IPS DF 4.7 (cell line): ENCODE data around the gene PTPRN2.

ENCODE experiments used
- DNase-seq: peaks from one replicate; pipeline ENCODE4 v3.0.0-alpha.2; 2013; ENCODE audit warnings: low spot score; ENCODE audit errors: extremely low read depth

The PTPRN2 gene

DNA sequence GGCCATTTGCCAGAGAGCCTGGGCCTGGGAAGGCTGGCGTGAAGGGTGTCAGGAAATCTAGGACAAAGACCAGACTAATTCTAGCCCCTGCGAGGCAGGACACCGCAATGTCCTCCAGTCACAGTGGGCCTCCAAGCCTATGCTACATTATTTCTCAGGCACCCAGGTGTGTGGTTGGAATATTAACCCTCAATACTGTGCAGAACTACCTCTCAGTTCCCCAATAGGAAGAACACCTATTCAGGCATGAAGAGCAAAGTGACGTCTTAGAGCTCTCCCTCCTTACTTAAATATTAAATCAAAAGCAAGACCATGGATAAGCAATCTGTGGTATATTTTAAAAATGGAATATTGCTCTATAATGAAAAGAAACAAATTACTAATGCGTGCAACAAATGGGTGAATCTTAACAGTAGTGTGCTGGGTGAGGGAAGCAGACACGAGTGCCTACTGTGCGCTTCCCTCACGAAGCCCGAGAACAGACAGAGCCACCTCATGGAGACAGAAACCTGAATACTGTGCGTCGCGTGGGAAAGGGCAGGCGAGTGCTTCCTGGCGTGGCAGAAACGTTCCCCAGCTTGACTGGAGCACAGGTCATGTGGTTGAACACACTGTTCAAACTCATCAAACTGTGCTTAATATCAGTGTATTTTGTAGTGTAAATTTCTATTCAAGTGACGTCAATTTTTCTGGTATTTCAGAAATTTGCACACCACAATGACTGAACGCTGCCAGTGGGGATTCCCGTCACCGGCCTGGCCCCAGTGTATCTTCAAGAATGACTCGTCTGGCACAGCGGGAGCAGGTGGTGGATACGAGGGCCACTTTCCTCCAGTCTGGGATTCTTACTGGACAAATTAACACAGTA, 15.5 kb upstream of the PTPRN2 start:
- DNase-seq: no peak

DNA sequence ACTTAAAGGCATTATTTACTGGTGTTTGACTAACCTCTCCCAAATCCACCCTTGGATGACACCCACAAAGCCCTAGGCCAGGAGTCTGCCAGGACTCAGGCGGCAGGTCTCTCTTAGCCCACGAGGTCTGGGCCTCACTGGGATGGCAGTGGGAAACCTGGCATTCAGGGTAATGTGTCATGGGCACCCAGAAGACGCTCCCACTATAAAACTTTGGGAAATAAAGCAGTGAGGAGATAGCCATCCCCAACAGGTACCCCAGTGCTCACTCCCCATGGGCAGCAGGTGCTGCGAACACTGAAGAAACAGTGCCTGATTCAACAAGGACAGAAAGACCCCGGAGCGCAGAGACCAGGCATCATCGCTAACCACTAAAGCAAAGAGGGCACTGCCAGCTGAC, 14.4 kb upstream of the PTPRN2 start:
- no peak for DNase-seq

DNA sequence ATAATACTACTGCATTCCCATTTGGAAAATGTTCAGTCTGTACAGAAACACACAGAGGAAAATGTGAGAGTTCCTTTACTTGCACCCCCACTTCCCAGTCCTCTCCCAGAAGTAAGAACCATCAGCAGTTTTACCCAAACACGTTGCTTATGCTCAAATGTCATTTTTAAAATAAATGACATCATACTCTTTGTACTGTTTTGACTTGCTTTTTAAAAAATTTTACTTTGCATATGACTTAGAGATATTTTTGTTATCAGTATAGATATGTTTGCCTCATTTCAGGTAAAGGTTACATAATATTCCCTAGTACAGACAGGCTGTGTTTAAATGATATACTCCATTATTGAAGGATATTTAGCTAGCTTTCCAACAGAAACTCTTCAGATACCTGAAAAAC, 13.5 kb upstream of the PTPRN2 start:
- no peak for DNase-seq

DNA sequence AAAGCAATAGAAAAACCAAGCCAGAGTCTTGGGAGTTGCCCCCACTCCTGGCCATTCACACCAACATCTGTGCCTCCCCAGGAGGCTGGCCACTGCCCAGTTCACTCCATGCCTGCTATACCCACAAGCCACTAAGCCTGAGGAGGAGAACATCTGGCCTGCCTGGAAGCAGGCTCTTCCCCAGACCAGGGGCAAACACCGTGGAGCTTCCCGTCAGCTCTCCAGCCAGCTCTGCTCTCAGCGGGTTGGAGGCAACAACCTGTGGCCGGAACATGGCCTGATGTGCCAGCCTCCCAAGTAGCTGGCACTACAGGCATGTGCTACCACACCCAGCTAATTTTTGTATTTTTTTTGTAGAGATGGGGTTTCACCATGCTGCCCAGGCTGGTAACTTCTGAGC, 9.1 kb upstream of the PTPRN2 start:
- DNase-seq: no peak

DNA sequence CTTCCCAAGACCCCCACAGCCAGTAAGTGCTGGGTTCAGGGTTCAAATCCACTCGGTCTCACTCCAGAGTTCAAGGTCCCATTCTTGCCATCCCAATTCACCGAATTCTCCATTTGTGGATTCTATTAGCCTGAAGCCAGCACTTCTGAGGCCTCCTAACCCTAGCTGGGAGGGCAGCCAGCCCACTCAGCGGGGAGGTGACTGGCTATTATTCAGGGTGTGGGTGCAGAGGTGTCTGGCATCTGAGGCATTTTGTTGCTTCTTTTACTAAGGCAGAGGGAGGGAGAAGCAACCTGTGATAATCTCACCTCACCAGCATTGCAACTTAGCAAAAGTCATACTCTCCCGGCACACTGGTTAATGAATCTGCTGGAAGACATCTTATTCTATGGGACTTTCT, 8.7 kb upstream of the PTPRN2 start:
- no peak for DNase-seq

DNA sequence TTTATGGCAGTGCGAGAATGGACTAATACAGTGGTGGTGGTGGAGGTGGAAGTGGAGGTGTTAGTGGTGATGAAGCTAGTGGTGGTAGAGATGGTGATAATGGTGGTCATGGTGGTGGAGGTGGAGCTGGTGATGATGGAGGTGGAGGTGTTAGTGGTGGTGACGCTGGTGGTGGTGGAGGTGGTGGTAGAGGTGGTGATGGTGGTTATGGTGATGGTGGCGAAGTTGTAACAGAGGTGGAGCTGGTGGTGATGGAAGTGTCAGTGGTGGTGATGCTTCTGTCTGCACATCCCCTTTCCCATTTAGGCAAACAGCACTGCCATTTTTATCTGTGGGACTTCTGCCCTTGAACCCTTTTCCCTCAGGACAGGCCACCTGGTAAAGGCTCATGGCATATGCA, 7.4 kb upstream of the PTPRN2 start:
- DNase-seq: no peak

DNA sequence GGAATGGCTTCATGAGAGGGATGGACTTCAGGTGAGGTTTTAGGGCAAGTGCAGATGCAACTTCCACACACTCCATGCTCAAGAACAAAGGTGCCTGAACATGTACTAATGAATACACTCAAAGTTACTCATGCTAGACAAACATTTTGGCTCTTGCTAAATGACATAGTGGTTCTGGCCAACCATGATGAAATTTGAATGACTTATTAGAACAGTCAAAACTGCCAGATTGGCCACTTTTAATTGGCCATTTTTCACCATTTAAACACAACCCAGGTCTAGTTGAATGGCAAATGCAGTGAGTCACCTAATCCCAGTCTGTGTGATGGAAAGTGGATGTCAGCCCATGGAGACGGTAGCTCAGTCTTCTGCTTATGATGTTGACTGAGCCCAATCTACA, 4.9 kb upstream of the PTPRN2 start:
- no peak for DNase-seq

DNA sequence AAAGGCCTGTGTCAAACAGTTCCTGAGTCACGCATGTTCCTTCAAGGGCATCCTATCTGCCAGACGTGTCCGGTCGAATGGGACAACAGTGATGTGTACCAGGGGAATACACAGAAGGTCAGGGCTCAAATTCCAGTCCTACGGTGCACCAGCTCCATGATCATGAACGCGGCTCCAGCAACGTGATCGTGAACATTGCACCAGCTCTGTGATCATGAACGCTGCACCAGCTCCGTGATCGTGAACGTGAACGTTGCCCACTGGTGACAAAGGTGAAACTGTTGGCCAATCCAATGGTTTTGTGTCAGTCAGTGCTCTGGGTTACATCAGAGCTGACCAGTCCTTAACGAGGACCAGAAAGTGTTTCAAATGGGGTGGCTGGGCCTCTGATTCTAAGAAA, 4.3 kb upstream of the PTPRN2 start:
- no peak for DNase-seq

DNA sequence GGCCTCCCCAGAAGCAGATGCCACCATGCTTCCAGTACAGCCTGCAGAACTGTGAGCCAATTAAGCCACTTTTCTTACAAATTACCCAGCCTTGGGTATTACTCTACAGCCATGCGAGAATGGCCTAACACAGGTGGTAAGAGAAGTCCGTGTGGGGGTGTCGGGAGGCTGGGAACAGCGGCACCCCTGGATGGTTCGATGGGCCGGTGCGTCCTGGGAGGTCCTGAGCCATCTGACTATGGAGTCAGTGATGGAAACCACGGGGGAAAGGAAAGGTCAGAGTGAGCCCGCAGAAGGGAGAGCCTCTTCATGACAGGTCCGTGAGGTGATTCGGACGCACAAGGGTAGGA, 2.5 kb upstream of the PTPRN2 start:
- no peak for DNase-seq

DNA sequence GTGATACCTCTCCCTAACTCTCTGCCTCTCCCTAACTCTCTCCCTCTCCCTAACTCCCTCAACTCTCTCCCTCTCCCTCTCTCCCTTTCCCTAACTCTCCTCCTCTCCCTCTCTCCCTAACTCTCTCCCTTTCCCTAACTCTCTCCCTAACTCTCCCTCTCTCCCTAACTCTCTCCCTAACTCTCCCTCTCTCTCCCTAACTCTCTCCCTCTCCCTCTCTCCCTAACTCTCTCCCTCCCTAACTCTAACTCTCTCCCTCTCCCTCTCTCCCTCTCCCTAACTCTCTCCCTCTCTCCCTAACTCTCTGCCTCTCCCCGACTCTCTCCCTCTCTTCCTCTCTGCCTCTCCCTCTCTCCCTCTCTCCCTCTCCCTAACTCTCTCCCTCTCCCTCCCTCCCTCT, 2.0 kb upstream of the PTPRN2 start:
- DNase-seq: no peak

DNA sequence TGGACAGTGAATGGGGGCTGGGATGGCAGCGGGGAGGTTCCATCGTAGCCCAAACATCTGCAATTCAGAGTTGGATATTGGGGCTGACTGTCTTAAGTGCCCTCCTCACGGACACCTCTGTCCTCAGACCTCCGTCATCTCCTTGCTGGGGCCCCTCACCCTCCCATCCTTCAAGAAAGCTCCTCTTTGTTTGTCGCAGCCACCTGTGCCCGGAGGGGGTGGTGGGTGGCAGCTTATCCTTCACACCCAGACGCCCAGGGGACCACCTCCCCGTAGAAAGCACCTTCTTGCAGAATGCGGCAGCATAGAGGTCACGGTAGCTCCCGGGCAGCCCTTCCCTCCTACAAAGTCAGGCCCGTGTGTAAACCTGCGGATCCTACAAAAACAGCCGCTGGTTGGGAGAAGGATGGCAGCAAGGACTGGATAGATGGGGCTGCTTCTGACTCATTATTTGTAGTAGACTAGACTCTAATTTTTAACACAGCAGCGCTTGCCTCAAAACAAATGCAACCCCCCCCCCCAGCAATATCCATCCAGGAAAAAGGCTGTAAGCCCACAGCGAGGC, 1.3 kb upstream of the PTPRN2 start:
- no peak for DNase-seq

DNA sequence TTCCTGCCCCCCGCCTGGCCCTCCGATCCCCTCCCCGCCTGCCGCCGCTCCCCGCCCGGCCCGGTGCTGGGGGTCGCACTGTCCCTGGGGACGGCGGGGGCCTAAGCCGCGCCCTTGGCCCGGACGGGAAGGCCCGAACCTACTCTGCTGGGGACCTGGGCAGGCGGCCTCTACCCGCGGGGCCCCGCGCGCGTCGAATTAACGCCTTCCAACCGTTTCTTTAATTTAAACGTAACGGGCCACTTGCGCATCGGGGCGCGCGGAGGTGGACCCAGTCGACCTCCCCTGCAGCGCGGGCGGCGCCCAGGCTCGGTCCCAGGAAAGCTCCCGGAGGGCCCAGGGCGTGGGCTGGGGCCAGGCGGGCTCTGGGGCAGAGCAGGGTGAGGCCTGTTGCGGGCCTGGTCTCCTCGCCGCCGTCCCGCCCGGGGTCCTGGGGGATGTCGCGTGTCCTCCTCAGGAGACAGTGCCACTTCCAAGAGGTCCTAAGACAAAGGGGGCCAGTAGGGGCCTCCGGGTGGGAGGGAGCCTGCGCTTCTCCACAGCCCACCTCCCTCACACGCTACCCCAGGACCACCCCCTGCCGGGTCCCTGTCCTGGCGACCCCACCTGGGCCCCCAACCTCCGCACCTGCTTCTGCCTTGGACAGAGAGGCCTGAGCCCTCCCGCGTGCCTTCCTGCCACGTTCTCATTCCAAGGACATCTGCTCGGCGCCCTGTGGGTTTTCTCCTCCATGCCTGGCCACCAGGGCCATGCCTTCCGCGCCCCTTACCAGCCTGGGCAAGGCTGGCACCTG, 658 bp upstream of the PTPRN2 start:
- no peak for DNase-seq

DNA sequence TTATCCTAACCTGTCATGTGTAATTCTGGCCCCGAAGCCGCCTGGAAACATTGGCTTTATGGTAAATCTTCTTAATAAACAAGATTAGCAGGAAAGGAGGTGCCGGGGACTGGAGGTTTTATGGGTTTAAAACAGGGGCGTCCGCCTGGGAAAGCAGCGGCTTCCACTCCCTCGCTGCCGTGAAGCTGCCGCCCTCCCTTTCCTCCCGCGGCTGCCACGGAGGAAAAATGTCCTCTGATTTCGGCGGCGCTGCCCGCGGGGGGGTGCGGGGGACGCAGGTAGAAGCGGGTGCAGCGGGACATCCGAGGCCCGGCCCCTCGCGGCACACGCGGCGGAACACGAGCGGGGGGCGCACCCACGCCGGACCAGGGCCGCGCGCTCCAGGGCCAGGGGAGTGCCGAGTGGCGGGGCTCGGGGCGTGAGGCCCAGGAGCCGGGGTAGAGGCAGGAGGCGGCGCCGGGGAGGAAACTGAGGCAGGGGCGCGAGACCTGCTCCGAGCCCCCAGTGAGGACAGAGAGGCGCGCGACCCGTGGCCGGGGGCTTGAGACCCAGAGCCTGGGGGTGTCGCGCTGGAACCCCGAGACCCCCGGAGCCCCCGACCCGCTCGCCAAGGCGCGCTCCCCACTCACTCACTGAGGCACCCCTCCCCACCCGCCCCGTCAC, 993 bp downstream of the PTPRN2 start:
- no peak for DNase-seq

DNA sequence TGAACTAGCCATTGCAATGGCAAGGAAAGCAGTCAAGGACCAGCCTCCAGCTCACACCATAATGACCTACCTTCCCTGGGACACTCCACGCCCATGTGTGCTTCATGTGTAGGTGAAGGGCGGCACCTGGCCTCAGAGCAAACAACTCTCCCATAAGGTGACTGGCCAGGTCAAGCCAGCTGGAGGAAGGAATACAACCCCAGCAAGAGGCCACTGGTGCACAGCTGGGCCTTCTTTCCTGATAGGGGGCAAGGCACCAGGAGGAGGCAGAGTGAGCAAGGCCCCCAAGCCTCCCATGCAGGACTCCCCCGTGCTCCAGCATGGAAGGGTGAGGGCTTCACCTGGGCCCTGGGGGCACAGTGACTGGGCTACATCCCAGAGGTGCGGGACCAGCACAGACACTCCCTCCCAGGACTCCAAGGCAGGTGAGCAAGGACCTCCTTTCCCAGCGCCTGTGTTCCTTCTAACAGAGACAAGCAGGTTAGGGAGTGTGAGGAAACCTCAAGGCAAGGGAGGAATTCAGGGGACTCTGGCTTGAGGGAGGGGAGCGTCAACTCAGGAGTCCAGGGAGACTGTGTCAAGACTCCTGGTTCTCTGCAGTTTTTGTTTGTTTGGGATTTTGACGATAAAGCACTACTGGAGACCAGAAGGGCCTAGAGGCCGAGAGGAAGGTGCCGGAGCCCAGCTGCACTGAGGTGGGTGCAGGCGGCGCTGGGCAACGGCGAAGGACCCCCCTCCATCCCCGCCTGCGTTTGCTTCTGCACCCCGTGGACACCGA, 1.7 kb downstream of the PTPRN2 start:
- no peak for DNase-seq

DNA sequence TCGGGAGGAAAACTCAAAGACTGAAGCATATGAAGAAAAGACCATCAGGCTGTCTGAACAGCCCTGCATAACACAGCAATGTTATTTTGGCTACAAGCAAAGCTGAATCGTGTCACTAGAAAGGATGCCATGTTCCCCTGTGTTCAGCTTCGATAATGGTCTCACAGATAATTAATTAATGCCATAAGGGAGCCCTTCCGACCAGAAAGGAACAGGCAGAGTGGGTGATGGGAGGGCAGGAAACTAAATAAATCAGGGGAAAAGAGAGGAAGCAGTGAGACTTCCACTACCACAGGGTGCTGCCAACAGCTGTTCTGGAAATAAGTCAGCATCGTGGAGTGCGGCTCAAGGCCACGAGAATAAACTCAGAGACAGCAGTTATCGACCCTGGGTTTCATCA, 3.2 kb downstream of the PTPRN2 start:
- no peak for DNase-seq

DNA sequence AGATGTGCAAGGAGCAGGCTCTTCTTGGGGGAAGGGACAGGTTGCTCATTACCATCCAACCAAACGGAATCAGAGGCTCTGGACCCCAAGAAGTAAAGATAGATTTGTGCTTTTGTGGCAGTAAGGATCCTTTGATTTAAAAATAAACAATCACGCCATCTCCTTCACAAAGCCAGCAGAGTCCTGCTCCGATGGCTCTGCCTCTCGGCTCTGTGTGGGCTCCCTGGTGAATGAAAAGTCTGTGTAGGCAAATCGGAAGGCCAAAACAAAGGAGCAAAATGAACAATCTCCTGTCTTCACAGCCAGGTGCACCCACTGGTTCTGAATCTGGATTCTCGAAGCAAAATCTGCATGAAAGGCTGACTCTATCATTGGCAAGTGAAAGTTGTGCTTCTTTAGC, 3.8 kb downstream of the PTPRN2 start:
- no peak for DNase-seq

DNA sequence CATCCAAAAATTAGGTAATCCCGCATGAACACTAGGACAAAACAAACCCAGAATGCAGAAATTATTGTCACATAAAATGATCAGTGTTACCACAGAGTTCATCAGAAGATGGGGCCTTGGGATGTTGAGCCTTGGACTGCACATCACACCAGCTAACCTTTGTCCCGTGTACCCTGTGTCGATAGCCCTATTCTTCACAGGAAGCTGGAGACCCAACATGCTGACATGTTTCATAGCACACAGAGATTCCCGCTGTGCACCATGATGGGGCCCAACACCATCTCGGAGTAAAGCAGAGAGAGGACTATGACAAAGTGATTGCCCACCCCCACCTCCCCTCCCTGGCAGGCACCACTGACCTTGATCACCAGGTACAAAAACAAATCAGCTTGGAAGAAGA, 4.5 kb downstream of the PTPRN2 start:
- no peak for DNase-seq

DNA sequence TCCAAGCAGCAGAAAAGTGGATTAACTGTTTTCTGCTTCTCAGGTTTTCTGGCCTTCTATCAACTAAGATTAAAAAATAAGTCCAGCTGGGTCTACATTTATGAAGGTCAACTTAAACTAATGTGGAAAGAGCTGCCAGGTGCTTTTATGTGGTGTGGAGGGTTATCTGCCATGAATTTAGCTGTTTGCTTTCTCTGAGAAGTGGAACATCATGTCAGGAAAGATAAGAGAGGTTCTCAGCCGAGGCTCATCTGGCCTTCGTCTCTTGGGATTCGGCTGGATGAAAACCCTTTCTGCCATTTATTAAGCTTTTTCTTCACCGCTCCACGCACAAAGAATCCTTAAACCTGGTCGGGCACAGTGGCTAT, 5.5 kb downstream of the PTPRN2 start:
- DNase-seq: no peak

DNA sequence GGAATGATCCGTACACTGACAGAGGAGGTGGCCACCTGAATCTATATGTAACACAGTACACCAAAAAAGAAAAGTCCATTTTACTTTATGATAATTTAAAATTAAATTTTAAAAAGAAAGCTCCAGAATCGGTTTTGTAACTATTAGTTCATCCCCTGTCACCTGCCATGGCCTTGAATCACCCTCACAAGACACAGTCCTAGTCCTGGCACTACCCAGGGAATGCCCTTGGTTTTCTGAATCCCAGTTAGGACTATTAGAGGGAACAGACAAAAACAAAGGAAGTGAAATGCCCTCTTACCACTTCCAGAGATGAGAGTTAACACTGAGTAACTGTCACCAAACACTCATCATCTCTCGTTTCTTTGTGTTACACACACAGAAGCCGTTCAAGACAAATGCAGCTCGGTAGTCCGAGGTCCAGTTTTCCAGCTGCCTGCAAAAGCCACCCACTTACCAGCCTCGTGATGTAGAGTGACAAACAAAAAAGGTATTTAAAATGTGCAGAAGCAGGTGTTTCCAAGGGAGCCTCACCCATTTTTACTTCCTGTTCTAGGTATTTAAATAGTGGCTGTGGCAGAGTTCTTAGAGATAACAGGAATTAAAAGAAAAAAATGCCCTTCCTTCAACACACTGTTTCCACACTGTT, 6.1 kb downstream of the PTPRN2 start:
- no peak for DNase-seq

DNA sequence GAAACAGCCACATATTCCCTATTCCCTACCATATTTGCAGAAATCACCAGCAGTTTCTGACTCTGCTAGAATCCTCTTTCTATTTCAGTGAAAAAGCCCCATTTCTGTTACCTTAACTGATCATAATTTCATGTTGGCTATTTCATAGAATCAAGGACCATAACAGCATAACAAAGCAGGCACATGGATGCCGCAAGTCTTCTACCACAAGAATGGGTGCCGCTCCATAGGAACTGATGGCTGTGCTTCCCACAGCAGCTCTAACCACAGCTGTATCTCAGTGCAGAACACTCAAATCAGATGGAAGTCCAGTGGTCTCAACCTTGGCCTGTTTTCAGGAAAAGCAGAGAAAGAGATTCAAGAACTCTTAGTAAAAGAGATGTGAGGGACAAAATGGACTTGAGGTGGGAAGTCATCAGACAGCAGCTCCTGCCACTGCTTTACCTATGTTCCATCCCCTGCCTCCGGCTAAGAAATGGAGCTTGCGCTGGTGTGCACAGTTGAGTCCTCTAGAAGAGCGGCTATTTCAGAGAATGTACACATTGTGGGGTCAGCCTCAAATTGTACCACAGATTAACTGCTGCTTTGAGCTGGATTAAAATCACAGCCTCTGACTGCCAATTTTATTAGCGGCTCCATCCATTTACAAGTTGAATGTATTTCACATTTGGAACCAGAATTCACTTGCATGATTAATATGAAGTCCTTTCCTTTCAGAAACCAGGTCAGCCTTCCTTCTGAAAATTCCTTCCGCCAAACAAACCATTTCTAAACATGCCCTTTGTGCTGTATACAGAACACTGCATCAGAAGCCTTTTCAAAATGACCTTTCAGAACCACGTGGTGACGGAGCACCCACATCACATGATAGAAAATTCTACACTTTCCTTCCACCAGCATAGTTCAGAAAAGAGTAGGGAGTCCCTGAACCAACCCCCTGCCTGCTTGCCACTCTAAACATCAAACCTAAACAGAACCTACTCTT, 7.7 kb downstream of the PTPRN2 start:
- DNase-seq: no peak
